ENCODE data around the gene CRACDL. TPM values are rescaled to one million over a fixed set of nuclear protein-coding genes. Genes with fewer than 3 reads are reported as not detected.

The CRACDL gene
- total and polyA plus RNA-seq, 2 of the 13 experiments (the other 11 are each of a cell fraction or from before 2014, with no cell fraction given): 0.15 to 0.26 TPM

GRCh38 chr2:98911376-98912154, 24.5 kb downstream of the CRACDL start (continued):
- TF ChIP-seq, protein P1, sequence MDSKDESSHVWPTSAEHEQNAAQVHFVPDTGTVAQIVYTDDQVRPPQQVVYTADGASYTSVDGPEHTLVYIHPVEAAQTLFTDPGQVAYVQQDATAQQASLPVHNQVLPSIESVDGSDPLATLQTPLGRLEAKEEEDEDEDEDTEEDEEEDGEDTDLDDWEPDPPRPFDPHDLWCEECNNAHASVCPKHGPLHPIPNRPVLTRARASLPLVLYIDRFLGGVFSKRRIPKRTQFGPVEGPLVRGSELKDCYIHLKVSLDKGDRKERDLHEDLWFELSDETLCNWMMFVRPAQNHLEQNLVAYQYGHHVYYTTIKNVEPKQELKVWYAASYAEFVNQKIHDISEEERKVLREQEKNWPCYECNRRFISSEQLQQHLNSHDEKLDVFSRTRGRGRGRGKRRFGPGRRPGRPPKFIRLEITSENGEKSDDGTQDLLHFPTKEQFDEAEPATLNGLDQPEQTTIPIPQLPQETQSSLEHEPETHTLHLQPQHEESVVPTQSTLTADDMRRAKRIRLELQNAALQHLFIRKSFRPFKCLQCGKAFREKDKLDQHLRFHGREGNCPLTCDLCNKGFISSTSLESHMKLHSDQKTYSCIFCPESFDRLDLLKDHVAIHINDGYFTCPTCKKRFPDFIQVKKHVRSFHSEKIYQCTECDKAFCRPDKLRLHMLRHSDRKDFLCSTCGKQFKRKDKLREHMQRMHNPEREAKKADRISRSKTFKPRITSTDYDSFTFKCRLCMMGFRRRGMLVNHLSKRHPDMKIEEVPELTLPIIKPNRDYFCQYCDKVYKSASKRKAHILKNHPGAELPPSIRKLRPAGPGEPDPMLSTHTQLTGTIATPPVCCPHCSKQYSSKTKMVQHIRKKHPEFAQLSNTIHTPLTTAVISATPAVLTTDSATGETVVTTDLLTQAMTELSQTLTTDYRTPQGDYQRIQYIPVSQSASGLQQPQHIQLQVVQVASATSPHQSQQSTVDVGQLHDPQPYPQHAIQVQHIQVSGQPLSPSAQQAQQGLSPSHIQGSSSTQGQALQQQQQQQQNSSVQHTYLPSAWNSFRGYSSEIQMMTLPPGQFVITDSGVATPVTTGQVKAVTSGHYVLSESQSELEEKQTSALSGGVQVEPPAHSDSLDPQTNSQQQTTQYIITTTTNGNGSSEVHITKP (CRISPR knock-in tag; IDR thresholded peaks at IDR 0.05; ENCODE audit: low read depth): no peak
- TF ChIP-seq HMG20A (CRISPR knock-in tag; IDR thresholded peaks at IDR 0.05; ENCODE audit: borderline replicate concordance) (no peak), HNRNPUL1 (IDR thresholded peaks at IDR 0.05; ENCODE audit: low read depth, low read length) (no peak), MAF1 (CRISPR knock-in tag; IDR thresholded peaks at IDR 0.05; ENCODE audit: borderline replicate concordance) (no peak), HNRNPK (IDR thresholded peaks at IDR 0.05; ENCODE audit: low read depth, low read length, poor library complexity, severe bottlenecking) (no peak), ARNTL (CRISPR knock-in tag; IDR thresholded peaks at IDR 0.05) (no peak; the same call in 1 of the 2 replicates), ZNF33B (CRISPR knock-in tag; IDR thresholded peaks at IDR 0.05) (no peak), ZFAT (CRISPR knock-in tag; conservative IDR thresholded peaks at IDR 0.05) (no peak), RFX3 (CRISPR knock-in tag; IDR thresholded peaks at IDR 0.05) (no peak), MYNN (CRISPR knock-in tag; IDR thresholded peaks at IDR 0.05; ENCODE audit: low read depth) (no peak), SP4 (CRISPR knock-in tag; IDR thresholded peaks at IDR 0.05) (no peak), ZNF318 (CRISPR knock-in tag; IDR thresholded peaks at IDR 0.05) (no peak)
- TF ChIP-seq, protein P2, sequence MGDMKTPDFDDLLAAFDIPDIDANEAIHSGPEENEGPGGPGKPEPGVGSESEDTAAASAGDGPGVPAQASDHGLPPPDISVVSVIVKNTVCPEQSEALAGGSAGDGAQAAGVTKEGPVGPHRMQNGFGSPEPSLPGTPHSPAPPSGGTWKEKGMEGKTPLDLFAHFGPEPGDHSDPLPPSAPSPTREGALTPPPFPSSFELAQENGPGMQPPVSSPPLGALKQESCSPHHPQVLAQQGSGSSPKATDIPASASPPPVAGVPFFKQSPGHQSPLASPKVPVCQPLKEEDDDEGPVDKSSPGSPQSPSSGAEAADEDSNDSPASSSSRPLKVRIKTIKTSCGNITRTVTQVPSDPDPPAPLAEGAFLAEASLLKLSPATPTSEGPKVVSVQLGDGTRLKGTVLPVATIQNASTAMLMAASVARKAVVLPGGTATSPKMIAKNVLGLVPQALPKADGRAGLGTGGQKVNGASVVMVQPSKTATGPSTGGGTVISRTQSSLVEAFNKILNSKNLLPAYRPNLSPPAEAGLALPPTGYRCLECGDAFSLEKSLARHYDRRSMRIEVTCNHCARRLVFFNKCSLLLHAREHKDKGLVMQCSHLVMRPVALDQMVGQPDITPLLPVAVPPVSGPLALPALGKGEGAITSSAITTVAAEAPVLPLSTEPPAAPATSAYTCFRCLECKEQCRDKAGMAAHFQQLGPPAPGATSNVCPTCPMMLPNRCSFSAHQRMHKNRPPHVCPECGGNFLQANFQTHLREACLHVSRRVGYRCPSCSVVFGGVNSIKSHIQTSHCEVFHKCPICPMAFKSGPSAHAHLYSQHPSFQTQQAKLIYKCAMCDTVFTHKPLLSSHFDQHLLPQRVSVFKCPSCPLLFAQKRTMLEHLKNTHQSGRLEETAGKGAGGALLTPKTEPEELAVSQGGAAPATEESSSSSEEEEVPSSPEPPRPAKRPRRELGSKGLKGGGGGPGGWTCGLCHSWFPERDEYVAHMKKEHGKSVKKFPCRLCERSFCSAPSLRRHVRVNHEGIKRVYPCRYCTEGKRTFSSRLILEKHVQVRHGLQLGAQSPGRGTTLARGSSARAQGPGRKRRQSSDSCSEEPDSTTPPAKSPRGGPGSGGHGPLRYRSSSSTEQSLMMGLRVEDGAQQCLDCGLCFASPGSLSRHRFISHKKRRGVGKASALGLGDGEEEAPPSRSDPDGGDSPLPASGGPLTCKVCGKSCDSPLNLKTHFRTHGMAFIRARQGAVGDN (CRISPR knock-in tag; IDR thresholded peaks at IDR 0.05): peak; percentile 64
